IMR-90 (cell line): ENCODE data around the gene RTP5.

ENCODE experiments used
- CEBPB ChIP-seq: IDR thresholded peaks from 2 replicates; pipeline ENCODE4 v1.6.1; 2012; ENCODE audit warnings: low read depth, low read length, improper control_type of control experiment
- MAFK ChIP-seq: IDR thresholded peaks from 2 replicates; pipeline ENCODE4 v1.6.1; 2012; ENCODE audit warnings: low read depth, low read length, improper control_type of control experiment
- MAZ ChIP-seq: IDR thresholded peaks from 2 replicates; pipeline ENCODE4 v1.6.1; 2012; ENCODE audit warnings: low read depth, mild to moderate bottlenecking, low read length, improper control_type of control experiment, moderate library complexity, borderline replicate concordance
- RCOR1 ChIP-seq: IDR thresholded peaks from 2 replicates; pipeline ENCODE4 v1.6.1; 2012; ENCODE audit warnings: mild to moderate bottlenecking, low read length, improper control_type of control experiment; ENCODE audit not compliant: insufficient replicate concordance
- RFX5 ChIP-seq: IDR thresholded peaks from 2 replicates; pipeline ENCODE4 v1.8.0; 2012; ENCODE audit warnings: low read depth, mild to moderate bottlenecking, low read length, moderate library complexity
- TF ChIP-seq, protein P1 (sequence below): conservative IDR thresholded peaks from 2 replicates; pipeline ENCODE4 v1.5.1; 2012; ENCODE audit warnings: mild to moderate bottlenecking, low read depth, low read length, improper control_type of control experiment

DNA sequence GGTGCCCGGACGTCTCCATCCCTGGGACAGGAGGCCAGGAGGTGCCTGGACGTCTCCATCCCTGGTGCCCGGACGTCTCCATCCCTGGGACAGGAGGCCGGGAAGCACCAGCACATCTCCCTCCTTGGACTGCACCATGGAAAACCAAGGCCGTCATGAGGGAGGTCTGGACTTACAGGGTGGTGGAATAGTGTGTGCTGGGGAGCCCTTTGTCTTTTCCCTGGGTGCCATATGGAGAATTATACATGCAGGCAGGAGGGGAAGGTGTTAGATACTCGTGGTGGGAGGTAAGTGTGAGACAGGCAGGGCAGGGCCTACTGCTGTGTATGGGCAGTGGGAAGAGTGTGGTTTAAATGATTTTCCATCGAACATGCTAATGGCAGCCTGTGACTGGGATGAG lies 52.9 kb downstream of the RTP5 start:
- TF ChIP-seq, protein P1, sequence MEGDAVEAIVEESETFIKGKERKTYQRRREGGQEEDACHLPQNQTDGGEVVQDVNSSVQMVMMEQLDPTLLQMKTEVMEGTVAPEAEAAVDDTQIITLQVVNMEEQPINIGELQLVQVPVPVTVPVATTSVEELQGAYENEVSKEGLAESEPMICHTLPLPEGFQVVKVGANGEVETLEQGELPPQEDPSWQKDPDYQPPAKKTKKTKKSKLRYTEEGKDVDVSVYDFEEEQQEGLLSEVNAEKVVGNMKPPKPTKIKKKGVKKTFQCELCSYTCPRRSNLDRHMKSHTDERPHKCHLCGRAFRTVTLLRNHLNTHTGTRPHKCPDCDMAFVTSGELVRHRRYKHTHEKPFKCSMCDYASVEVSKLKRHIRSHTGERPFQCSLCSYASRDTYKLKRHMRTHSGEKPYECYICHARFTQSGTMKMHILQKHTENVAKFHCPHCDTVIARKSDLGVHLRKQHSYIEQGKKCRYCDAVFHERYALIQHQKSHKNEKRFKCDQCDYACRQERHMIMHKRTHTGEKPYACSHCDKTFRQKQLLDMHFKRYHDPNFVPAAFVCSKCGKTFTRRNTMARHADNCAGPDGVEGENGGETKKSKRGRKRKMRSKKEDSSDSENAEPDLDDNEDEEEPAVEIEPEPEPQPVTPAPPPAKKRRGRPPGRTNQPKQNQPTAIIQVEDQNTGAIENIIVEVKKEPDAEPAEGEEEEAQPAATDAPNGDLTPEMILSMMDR = no peak
- no peak for TF ChIP-seq MAFK
- no peak for TF ChIP-seq RCOR1
- TF ChIP-seq CEBPB = no peak
- no peak for TF ChIP-seq MAZ
- TF ChIP-seq RFX5 = no peak
